GM19238 (cell line): Measurements from ENCODE around the gene HSD17B11.
"Not testable (repeated sequence)": the region's sequence is repeated elsewhere in the genome, so short reads cannot be mapped to it uniquely, and the experiment has no call there.

ENCODE experiments used
- DNase-seq: peaks from one replicate; pipeline ENCODE4 v3.0.0; 2011; ENCODE audit warnings: low spot score; ENCODE audit not compliant: insufficient read length

HSD17B11 gene

DNA sequence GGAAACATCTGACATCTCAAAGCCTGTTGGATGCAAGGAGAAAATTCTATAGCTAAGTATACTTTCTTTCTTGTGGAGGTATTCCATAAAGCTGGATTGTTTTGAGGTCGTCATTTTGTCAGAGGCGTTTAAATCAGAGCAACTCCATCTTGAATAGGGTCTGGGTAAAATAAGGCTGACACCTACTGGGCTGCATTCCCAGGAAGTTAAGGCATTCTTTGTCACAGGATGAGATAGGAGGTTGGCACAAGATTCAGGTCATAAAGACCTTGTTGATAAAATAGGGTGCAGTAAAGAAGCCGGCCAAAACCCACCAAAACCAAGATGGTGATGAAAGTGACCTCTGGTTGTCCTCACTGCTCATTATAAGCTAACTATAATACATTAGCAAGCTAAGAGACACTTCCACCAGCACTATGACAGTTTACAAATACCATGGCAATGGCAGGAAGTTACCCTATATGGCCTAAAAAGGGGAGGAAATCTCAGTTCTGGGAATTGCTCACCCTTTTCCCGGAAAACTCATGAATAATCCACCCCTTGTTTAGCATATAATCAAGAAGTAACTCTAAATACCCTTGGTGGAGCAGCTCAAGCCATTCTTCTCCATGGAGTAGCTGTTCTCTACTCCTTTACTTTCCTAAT is 80.2 kb downstream of the HSD17B11 start:
- no peak for DNase-seq

DNA sequence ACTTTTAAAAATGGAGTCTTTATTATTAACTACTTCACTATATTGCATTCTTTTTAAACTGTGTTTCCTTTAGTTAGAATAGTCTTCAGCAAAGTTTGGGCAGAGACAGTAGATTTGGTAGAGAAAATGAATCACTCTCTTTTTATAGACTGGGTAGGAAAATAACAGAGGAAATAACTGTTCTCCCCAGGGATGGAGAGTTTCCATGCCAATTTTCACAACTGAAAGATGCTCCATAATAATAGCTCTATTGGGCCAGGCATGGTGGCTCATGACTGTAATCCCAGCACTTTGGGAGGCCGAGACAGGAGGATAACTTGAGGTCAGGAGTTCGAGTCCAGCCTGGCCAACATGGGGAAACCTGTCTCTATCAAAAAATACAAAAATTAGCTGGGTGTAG is 81.4 kb downstream of the HSD17B11 start:
- DNase-seq: no peak

DNA sequence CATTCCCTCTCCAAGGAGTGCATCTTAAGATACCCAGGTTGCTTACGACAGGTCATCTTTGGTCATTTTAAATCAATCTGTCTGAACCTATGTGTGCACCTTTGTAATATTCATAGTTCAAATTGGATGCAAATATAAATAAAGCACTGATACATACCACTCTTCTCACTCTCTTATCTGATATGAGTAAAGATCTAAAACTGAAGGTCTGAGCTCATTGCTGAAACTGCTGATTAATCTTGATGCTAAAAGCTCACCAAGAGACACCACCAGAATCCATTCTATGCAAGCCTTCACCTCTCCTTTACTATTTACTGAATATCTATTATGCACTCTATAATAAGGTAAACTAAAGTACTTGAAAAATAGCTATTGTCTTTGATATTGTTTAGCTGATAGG is 84.9 kb downstream of the HSD17B11 start:
- DNase-seq: no peak

DNA sequence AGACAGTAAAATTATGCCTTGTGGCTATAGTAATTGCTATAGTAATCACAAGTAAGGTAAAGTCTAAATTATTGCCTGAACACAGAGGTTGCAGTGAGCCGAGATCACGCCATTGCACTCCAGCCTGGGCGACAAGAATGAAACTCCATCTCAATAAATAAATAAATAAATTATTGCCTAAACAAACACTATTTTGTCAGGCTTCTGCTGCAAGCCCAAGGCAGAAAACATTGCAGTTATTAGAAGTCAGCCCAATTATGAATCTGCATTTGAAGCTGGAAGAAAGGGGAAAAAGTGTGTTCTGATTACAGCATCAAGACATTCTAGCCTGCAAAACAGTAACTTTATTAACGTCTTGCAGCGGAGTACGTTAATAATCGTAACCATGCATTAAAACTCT is 85.4 kb downstream of the HSD17B11 start:
- no peak for DNase-seq

DNA sequence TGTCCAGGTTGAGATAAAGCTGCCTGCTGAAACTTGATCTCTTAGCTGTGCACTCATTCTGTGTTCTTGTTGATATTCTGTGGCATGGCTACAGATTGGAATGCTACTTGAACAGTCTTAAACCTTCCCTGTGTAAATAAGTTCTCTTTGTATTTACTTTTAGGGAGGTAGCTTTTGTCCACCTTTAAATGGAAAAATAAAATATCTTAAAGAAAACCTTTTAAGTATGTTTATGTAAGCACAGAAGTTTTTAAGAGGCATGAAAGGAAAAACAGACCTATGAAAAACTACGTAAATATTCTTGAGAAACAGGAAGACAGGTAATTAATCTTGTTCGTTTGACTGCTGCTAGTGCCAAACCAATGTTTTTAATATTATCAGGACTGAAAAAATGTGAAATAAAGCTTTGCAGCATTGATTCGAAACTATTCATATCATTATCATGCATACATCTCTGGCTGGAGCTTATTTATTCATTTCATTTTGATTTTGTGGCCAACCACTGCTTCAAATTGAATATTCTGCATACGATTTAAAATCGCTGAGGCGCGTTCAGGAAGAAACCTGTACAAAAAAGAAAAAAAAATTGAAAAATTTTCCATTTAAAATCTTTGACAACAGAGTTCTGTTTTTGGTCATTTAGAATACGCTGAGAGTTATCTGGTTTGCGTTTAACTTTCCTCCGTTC is 86.1 kb downstream of the HSD17B11 start:
- no peak for DNase-seq

DNA sequence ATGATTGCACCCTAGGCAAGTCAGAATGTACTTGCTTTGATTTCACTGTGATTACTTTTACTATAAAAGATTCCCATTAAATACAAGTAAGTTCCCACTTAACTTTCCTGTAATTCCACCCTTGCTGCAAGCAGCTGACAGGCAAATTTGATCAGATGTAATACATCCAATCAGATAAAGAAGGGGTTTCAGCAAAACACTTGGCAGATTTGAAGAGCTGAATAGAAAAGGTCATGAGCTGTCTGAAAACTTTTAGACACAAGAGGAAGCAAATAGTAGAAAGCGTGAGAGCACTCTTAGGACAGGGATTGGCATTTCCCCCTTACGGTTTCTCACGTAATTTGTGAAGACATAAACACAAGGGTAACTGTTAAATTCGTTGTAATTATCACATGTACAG is 91.1 kb downstream of the HSD17B11 start:
- DNase-seq: no peak

DNA sequence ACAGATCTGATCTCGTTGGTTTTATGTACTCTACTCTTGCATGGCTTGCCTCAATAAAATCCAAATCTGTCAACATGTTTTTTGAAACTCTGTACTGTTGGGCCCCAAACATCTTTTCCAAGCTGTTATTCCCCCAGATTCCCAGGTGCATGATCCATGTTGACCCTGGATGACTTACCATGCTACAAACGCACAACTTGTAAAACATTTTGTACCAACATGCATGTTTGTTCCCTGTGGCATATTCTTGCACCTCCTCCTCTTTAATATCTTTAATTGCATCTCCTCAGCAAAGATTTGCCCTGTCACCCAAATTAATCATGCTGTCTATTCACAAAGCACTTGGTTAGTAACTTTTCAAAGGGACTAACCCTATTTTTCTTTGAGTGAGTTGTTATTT is 92.6 kb downstream of the HSD17B11 start:
- no peak for DNase-seq

DNA sequence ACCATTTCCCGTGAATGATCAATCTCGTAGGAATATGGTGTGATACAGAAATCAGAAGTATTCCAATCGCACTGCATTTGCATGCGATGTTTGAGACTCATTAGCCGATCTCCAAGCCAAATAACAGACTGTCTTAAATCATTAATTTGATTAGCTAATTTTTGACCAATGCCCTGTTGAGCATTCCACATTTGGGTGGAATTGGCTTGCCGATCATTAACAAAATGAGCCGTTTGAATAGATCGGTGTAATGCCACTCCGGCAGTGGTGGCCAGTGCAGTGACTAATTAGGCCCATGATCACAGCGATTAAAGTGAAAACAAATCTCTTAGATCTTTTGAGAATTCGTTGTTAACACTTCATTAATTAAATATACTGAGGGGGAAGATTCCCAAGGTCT is 96.1 kb downstream of the HSD17B11 start:
- DNase-seq: not testable (repeated sequence)

DNA sequence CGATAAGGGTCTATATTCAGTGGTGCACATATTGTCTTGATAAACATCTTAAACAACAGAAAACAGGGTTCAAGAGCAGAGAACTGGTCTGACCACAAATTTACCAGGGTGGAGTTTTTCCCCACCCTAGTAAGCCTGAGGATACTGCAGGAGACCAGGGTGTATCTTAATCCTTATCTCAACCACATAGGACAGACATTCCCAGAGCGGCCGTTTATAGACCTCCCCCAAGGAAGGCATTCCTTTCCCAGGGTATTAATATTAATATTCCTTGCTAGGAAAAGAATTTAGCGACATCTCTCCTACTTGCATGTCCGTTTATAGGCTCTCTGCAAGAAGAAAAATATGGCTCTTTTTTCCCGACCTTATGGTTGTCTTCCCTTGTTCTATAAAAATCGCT is 97.1 kb downstream of the HSD17B11 start:
- not testable (repeated sequence) for DNase-seq

DNA sequence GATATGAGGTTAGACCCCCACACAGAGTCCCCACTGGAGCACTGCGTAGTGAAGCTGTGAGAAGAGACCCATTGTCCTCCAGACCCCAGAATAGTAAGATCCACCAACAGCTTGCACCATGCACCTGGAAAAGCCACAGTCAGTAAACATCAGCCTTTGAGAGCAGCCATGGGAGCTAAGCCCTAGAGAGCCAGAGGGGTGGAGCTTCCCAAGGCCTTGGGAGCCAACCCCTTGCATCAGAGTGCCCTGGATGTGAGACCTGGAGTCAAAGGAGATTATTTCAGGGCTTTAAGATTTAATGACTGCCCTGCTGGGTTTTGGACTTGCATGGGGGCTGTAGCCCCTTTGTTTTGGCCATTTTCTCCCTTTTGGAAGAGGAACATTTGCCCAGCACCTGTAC is 104.0 kb downstream of the HSD17B11 start:
- DNase-seq: no peak
